ENCODE measurements around the gene AGBL4. TPM values are rescaled to one million over a fixed set of nuclear protein-coding genes. Genes with fewer than 3 reads are reported as not detected.

AGBL4 gene
- total RNA-seq, 3 donors from 2014 or later, result 1.3 to 1.9 (median 1.8) TPM

GRCh38 chr1:48726139-48726538, 1297.6 kb downstream of the AGBL4 start:
- no peaks in the 10 kb centered on the region for H3K4me1 ChIP-seq
- DNase-seq (ENCODE audit: low spot score in 2 of 2), result no peak
- H3K36me3 ChIP-seq, result no peaks in the 10 kb centered on the region
- intact Hi-C loops (cut with DNase I; ENCODE audit: low total_unique reads), result no loop called here
- H3K4me3 ChIP-seq, result no peak overlapping the region
- H3K9me3 ChIP-seq, result no peaks in the 10 kb centered on the region
- H3K27ac ChIP-seq, result no peak overlapping the region
- H3K27me3 ChIP-seq, result no peaks in the 10 kb centered on the region
- TF ChIP-seq POLR2AphosphoS5 (IDR thresholded peaks at IDR 0.05) (no peak), POLR2A (IDR thresholded peaks at IDR 0.05) (no peak), CTCF (IDR thresholded peaks at IDR 0.05) (no peak)

- intact Hi-C loops (cut with DNase I; ENCODE audit: low total_unique reads), result no loop called here
- no peaks in the 10 kb centered on the region for H3K36me3 ChIP-seq
- DNase-seq (ENCODE audit: low spot score in 2 of 2), result no peak
- no peak overlapping the region for H3K4me3 ChIP-seq
- H3K27me3 ChIP-seq, result no peaks in the 10 kb centered on the region
- no peaks in the 10 kb centered on the region for H3K4me1 ChIP-seq
- H3K9me3 ChIP-seq, result no peaks in the 10 kb centered on the region
- TF ChIP-seq POLR2A (IDR thresholded peaks at IDR 0.05), result no peak
- TF ChIP-seq CTCF (IDR thresholded peaks at IDR 0.05), result no peak
- no peak for TF ChIP-seq POLR2AphosphoS5 (IDR thresholded peaks at IDR 0.05)
- H3K27ac ChIP-seq, result no peak overlapping the region
These were observed 1298.3 kb downstream of the AGBL4 start for GRCh38 chr1:48725341-48726046.

GRCh38 chr1:48720929-48721328, 1302.8 kb downstream of the AGBL4 start:
- TF ChIP-seq CTCF (IDR thresholded peaks at IDR 0.05) (no peak), POLR2AphosphoS5 (IDR thresholded peaks at IDR 0.05) (no peak), POLR2A (IDR thresholded peaks at IDR 0.05) (no peak)
- H3K27me3 ChIP-seq, result no peaks in the 10 kb centered on the region
- no peaks in the 10 kb centered on the region for H3K4me1 ChIP-seq
- H3K9me3 ChIP-seq, result no peaks in the 10 kb centered on the region
- no peak overlapping the region for H3K27ac ChIP-seq
- intact Hi-C loops (cut with DNase I; ENCODE audit: low total_unique reads), result no loop called here
- H3K4me3 ChIP-seq, result no peak overlapping the region
- no peaks in the 10 kb centered on the region for H3K36me3 ChIP-seq
- DNase-seq (ENCODE audit: low spot score in 2 of 2), result no peak

GRCh38 chr1:48718705-48719104, 1305.0 kb downstream of the AGBL4 start:
- Histone ChIP-seq H3K4me3 (no peak overlapping the region), H3K36me3 (no peaks in the 10 kb centered on the region), H3K9me3 (no peaks in the 10 kb centered on the region), H3K4me1 (no peaks in the 10 kb centered on the region), H3K27me3 (no peaks in the 10 kb centered on the region), H3K27ac (no peak overlapping the region)
- intact Hi-C loops (cut with DNase I; ENCODE audit: low total_unique reads), result no loop called here
- DNase-seq (ENCODE audit: low spot score in 2 of 2), result no peak
- TF ChIP-seq CTCF (IDR thresholded peaks at IDR 0.05) (no peak), POLR2A (IDR thresholded peaks at IDR 0.05) (no peak), POLR2AphosphoS5 (IDR thresholded peaks at IDR 0.05) (no peak)

GRCh38 chr1:48718116-48718630, 1305.6 kb downstream of the AGBL4 start:
- no peak for DNase-seq (ENCODE audit: low spot score in 2 of 2)
- intact Hi-C loops (cut with DNase I; ENCODE audit: low total_unique reads), result no loop called here
- Histone ChIP-seq H3K4me3 (no peak overlapping the region), H3K36me3 (no peaks in the 10 kb centered on the region), H3K27ac (no peak overlapping the region), H3K27me3 (no peaks in the 10 kb centered on the region), H3K4me1 (no peaks in the 10 kb centered on the region), H3K9me3 (no peaks in the 10 kb centered on the region)
- TF ChIP-seq CTCF (IDR thresholded peaks at IDR 0.05) (no peak), POLR2AphosphoS5 (IDR thresholded peaks at IDR 0.05) (no peak), POLR2A (IDR thresholded peaks at IDR 0.05) (no peak)

All from breast epithelium (tissue), 4 donors.